ENCODE data around the gene FEZ2. TPM values are rescaled to one million over a fixed set of nuclear protein-coding genes. Genes with fewer than 3 reads are reported as not detected.
A peak's percentile ranks its signal among the peaks of the same experiment; 100 is the strongest.

Gene FEZ2
- total and polyA plus RNA-seq, 10 of the 15 experiments (the other 5 are each of a cell fraction or from before 2014, with no cell fraction given): 3.0 to 15.4 (median 6.6) TPM

GRCh38 chr2:36556842-36557241 is 41.1 kb downstream of the FEZ2 start (continued):
- TF ChIP-seq ZBTB4 (CRISPR knock-in tag; IDR thresholded peaks at IDR 0.05) (no peak), BACH1 (IDR thresholded peaks at IDR 0.05; ENCODE audit: borderline replicate concordance) (no peak), GABPA (IDR thresholded peaks at IDR 0.05; ENCODE audit: low read depth) (no peak), GATAD2B (conservative IDR thresholded peaks at IDR 0.05; ENCODE audit: low read depth) (no peak), SP1 (IDR thresholded peaks at IDR 0.05; ENCODE audit: low read depth, low read length) (no peak)

GRCh38 chr2:36555789-36556188 is 42.2 kb downstream of the FEZ2 start:
- CTCF ChIA-PET: interaction anchor here (2.6 kb wide), 1 partner anchor 12 kb away, joined by 7 read pairs; no protein-coding TSS in a partner anchor

More at GRCh38 chr2:36555789-36556188, 42.2 kb downstream of the FEZ2 start:
- no peak overlapping the region for H3K4me3 ChIP-seq
- no peaks in the 10 kb centered on the region for H3K79me2 ChIP-seq (ENCODE audit: control insufficient read depth, insufficient read depth, low read length)
- ChIA-PET POLR2A (interaction anchor here (0.6 kb wide), 1 partner anchor 719 kb away, joined by 3 read pairs; no protein-coding TSS in a partner anchor), SMC1A (ENCODE audit: uncharacterized antibody, unreplicated experiment) (interaction anchor here (1.0 to 1.9 kb wide), 2 partner anchors 12 to 28 kb away, joined by 3 to 5 read pairs; no protein-coding TSS in a partner anchor), RAD21 (ENCODE audit: unreplicated experiment) (no interaction called here)
- no peak overlapping the region for H3K9ac ChIP-seq (ENCODE audit: control insufficient read depth, insufficient read depth, low read length)
- intact Hi-C loops (cut with micrococcal nuclease; ENCODE audit: unreplicated experiment) (no loop called here), in situ Hi-C loops (cut with MboI) (no loop called here)
- H3K36me3 ChIP-seq (ENCODE audit: control insufficient read depth in 2 of 2, insufficient read depth in 2 of 2, low read length in 1 of 2): peaks cover 0 to 9% of the 10 kb centered on the region in 2 experiments; a peak in 2 of 4 replicates
- TF ChIP-seq SPI1 (IDR thresholded peaks at IDR 0.05; ENCODE audit: borderline replicate concordance, insufficient read depth, low read depth, low read length): 0 out of 2 replicates have a peak, but pooled peaks have one; percentile 12
- TF ChIP-seq RAD51 (IDR thresholded peaks at IDR 0.05): no peak
- H3K4me2 ChIP-seq (ENCODE audit: control insufficient read depth, insufficient read depth): no peak overlapping the region
- FAIRE-seq (no peak), ATAC-seq (no peak), DNase-seq (ENCODE audit: low read depth, low spot score) (no peak)
- BruUV-seq (replicated peaks): no TSS peak
- no peaks in the 10 kb centered on the region for H3K9me3 ChIP-seq (replicated peaks; ENCODE audit: control insufficient read depth, insufficient read depth, low read length)
- no peaks in the 10 kb centered on the region for H4K20me1 ChIP-seq (ENCODE audit: control insufficient read depth, insufficient read depth)
- WGBS (ENCODE audit: insufficient coverage, insufficient replicate concordance, low lambda C conversion rate, missing lambda C conversion rate): 100% methylated on average over 3 of the region's 3 CpGs
- H3K27me3 ChIP-seq (replicated peaks in 1 of 2; ENCODE audit: control insufficient read depth in 2 of 2, insufficient read depth in 2 of 2, low read length in 1 of 2): no peaks in the 10 kb centered on the region
- no peak overlapping the region for H2AFZ ChIP-seq (ENCODE audit: control insufficient read depth, low read depth, low read length)
- no peaks in the 10 kb centered on the region for H3K4me1 ChIP-seq (ENCODE audit: control insufficient read depth, insufficient read depth, low read length)
- no peak overlapping the region for H3K27ac ChIP-seq (ENCODE audit: control insufficient read depth, insufficient read depth)

Measured in GM12878 (cell line).